Parathyroid adenoma (tissue), 2 donors: ENCODE data around the gene FAM131B.

Experiments
- H2AFZ ChIP-seq: fragments of 300-600 bp; sonication (generic); one replicate; pipeline ENCODE4 v1.7.0; 2017; ENCODE audit warnings: antibody characterized with exemption, mild to moderate bottlenecking
- H3K27ac ChIP-seq: fragments of 300-600 bp; sonication (generic); one replicate; pipeline ENCODE4 v1.7.0; 2017
- H3K27me3 ChIP-seq: fragments of 300-600 bp; sonication (generic); one replicate; pipeline ENCODE4 v1.7.0; 2017; ENCODE audit warnings: low read length; ENCODE audit not compliant: control insufficient read depth, insufficient read depth
- H3K36me3 ChIP-seq: fragments of 300-600 bp; sonication (generic); one replicate; pipeline ENCODE4 v1.7.0; 2017; ENCODE audit warnings: low read length; ENCODE audit not compliant: control insufficient read depth, insufficient read depth
- H3K4me1 ChIP-seq: fragments of 300-600 bp; sonication (generic); one replicate; pipeline ENCODE4 v1.7.0; 2017; ENCODE audit warnings: control low read depth
- H3K4me2 ChIP-seq: fragments of 300-600 bp; sonication (generic); one replicate; pipeline ENCODE4 v1.7.0; 2017; ENCODE audit warnings: low read length
- H3K4me3 ChIP-seq: fragments of 300-600 bp; sonication (generic); one replicate; pipeline ENCODE4 v1.7.0; 2017; ENCODE audit warnings: low read depth, low read length
- H3K79me2 ChIP-seq: fragments of 300-600 bp; sonication (generic); one replicate; pipeline ENCODE4 v1.7.0; 2017; ENCODE audit warnings: control low read depth
- H3K9ac ChIP-seq: fragments of 300-600 bp; sonication (generic); one replicate; pipeline ENCODE4 v1.7.0; 2017; ENCODE audit warnings: mild to moderate bottlenecking
- H3K9me3 ChIP-seq: fragments of 300-600 bp; sonication (generic); one replicate; pipeline ENCODE4 v1.7.0; 2017; ENCODE audit warnings: low read length; ENCODE audit not compliant: control insufficient read depth
- CTCF ChIP-seq: fragments of 300-600 bp; sonication (generic); IDR thresholded peaks from one replicate; pipeline ENCODE4 v1.7.0; 2017; ENCODE audit warnings: antibody characterized with exemption, mild to moderate bottlenecking
- donor health status: primary hyperparathyroidism.

The FAM131B gene

GRCh38 chr7:143356414-143357050 lies 6.0 kb downstream of the FAM131B start:
- no peak overlapping the region for H2AFZ ChIP-seq
- H3K36me3 ChIP-seq, result no peaks in the 10 kb centered on the region
- no peak overlapping the region for H3K4me3 ChIP-seq
- TF ChIP-seq CTCF, result no peak
- H3K4me1 ChIP-seq, result no peaks in the 10 kb centered on the region
- no peaks in the 10 kb centered on the region for H3K27me3 ChIP-seq
- H3K79me2 ChIP-seq, result no peaks in the 10 kb centered on the region
- no peaks in the 10 kb centered on the region for H3K9me3 ChIP-seq
- no peak overlapping the region for H3K9ac ChIP-seq
- no peak overlapping the region for H3K27ac ChIP-seq
- H3K4me2 ChIP-seq, result no peak overlapping the region

- H3K36me3 ChIP-seq, result no peaks in the 10 kb centered on the region
- no peak overlapping the region for H3K9ac ChIP-seq
These were observed 6.8 kb downstream of the FAM131B start for GRCh38 chr7:143355450-143356385.

GRCh38 chr7:143354965-143355364 lies 7.5 kb downstream of the FAM131B start:
- Histone ChIP-seq H3K9ac (no peak overlapping the region), H2AFZ (no peak overlapping the region)

More at GRCh38 chr7:143355450-143356385, 6.8 kb downstream of the FAM131B start:
- Histone ChIP-seq H3K4me3 (no peak overlapping the region), H3K9me3 (no peaks in the 10 kb centered on the region), H3K27me3 (no peaks in the 10 kb centered on the region), H3K27ac (no peak overlapping the region), H3K4me2 (no peak overlapping the region), H2AFZ (no peak overlapping the region), H3K4me1 (no peaks in the 10 kb centered on the region), H3K79me2 (no peaks in the 10 kb centered on the region)
- no peak for TF ChIP-seq CTCF

GRCh38 chr7:143354376-143354775 lies 8.1 kb downstream of the FAM131B start:
- Histone ChIP-seq H2AFZ (no peak overlapping the region), H3K9me3 (no peaks in the 10 kb centered on the region), H3K27me3 (no peaks in the 10 kb centered on the region), H3K79me2 (no peaks in the 10 kb centered on the region), H3K4me1 (no peaks in the 10 kb centered on the region), H3K9ac (no peak overlapping the region), H3K27ac (no peak overlapping the region), H3K4me2 (no peak overlapping the region), H3K4me3 (no peak overlapping the region), H3K36me3 (no peaks in the 10 kb centered on the region)
- TF ChIP-seq CTCF, result no peak

More at GRCh38 chr7:143354965-143355364, 7.5 kb downstream of the FAM131B start:
- no peak for TF ChIP-seq CTCF
- no peaks in the 10 kb centered on the region for H3K27me3 ChIP-seq
- no peaks in the 10 kb centered on the region for H3K4me1 ChIP-seq
- no peaks in the 10 kb centered on the region for H3K36me3 ChIP-seq
- no peak overlapping the region for H3K4me3 ChIP-seq
- H3K4me2 ChIP-seq, result no peak overlapping the region
- no peak overlapping the region for H3K27ac ChIP-seq
- no peaks in the 10 kb centered on the region for H3K79me2 ChIP-seq
- H3K9me3 ChIP-seq, result no peaks in the 10 kb centered on the region
